GM21528 (cell line): ENCODE results near the gene ZNF683.

Source experiments
- ATAC-seq: cut with Tn5 transposase; IDR thresholded peaks from one replicate; pipeline ENCODE4 v1.9.1; 2021; ENCODE audit warnings: mild to moderate bottlenecking, moderate library complexity; ENCODE audit not compliant: unreplicated experiment, low FRiP score

Gene ZNF683

DNA sequence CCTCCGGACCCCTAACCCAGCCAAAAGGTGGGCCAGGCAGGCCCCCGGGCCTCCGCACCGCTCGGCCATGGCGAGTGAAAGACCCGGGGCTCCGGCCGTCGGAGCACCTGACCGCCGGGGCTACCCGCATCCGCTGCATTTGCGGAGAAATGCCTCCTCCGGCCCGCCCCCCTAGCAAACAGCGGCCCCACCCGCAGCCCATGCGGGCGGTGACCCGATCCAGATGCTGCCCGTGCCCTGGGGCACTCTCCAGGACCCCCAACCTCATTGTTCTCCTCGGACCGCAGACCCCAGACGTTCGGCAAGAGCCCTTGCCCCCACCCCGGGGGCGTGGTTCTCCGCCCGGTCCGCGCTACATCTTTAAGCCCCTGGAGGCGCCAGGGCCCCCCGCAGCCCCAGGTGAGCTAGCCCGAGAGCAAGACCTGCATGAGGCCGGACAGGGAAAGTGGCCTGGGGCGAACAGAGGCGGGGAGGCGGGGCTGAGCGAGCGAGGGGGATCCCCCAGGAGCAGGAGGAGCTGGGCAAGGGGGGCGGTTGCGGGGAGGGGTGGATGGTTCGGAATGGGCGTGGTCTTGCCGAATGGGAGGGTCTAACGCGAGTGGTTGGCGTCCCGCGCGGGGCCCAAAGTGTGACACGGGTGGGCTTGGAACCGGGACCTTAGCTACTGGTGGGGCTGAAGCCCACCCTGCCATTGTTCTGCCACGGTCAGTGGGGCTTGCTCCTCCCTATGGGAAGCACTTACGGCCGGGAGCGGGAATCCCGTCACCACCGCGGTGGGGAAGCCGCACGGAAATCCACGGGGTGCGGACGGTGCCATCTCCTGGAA is 12.4 kb downstream of the ZNF683 start:
- ATAC-seq, result no peak

DNA sequence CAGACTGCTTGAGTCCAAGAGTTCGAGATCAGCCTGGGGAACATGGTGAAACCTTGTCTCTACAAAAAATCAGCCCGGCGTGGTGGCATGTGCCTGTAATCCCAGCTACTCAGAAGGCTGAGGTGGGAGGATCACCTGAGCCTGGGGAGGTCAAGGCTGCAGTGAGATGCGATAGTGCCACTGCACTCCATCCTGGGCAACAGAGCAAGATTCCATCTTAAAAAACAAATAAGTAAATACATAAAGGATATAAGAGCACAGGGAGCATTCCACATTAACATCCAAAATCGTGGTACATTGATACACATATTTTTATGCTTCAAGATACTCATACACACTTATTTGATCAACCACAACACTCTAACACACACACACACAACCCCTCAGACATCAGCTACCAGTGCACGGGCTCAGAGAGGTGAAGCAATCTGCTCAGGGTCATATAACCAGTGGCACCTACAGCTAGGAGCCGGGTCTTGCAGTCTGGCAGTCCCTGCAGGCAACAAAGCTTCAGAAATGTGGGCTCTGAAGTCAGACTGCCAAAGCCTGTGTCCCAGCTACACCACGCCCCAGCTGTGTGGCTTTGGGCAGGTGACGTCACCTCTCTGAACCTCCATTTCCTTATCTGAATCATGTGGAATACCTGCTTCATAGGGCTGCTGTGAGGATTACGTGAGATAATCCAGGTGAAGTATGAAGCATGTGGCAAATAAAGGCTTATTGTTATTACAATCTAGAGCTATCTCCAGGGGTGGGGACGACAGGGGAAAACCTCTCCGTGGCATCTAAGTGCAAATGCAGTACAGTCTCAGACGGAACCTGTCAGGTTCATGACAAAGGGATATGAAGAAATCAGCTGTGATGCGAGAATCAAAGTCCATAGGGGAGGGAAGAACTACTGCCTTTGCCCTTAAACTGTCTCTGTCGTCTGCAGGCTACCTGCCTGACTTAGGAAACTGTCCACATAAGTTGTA is 13.9 kb downstream of the ZNF683 start:
- no peak for ATAC-seq

DNA sequence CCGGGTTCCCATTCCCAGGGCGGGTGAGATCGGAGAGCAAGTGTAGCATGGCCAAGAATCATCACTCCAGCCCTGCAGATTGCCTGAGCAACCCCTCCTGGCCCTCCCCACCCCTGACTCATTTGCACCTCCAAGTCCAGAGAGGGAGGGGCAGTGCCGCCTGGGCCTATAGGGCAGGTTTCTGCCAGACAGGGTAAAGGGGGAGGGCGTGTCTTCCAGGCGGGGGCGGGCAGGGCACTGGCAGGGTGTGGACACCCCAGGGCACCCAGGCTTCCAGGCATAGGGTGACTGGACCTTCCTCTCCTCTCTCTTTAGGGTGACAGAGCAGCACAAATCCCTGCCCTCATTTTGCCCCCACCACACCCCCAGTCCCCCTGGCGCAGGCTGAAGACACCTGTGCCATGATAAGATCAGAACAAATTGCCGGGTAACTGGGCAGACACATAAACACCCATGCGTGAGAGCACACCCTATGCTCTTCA is 15.4 kb downstream of the ZNF683 start:
- ATAC-seq, result no peak

DNA sequence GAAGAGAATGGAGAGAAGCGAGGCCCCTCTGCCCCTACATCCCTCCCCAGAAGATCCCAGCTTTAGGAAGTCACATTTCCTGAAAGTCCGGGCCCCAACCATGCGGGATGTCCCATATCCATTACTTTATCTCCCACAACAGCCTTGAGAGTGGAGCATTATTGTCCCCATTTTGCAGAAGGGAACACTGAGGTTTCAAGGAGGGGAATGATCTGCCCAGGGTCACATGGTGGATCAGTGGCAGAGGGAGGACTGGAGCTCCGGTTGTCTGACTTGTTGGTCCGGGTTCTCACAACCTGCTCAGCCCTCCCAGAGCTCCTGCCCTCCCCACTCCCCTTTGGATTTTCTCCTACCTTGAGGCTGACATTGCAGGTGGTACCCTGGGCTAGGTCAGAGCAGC is 16.4 kb downstream of the ZNF683 start:
- no peak for ATAC-seq

DNA sequence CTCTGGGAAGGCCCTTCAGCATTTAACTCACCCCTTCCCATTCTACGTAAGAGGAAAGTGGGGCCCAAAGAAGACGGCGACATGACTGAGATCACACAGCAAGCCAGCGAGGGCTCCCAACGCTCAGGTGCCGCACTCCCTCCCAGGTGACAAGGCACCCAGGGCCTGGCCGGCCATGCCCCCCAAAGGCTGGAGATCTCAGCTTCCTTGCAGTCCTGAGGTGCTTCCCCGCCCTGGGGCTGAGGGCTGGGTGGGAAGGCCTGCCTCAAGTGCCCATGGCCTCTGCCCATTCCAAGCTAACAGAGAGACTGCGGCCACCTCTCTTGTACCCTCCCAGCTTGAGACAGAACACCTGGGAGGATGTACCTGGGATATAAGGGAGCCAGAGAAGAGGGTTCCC is 17.6 kb downstream of the ZNF683 start:
- ATAC-seq, result no peak

DNA sequence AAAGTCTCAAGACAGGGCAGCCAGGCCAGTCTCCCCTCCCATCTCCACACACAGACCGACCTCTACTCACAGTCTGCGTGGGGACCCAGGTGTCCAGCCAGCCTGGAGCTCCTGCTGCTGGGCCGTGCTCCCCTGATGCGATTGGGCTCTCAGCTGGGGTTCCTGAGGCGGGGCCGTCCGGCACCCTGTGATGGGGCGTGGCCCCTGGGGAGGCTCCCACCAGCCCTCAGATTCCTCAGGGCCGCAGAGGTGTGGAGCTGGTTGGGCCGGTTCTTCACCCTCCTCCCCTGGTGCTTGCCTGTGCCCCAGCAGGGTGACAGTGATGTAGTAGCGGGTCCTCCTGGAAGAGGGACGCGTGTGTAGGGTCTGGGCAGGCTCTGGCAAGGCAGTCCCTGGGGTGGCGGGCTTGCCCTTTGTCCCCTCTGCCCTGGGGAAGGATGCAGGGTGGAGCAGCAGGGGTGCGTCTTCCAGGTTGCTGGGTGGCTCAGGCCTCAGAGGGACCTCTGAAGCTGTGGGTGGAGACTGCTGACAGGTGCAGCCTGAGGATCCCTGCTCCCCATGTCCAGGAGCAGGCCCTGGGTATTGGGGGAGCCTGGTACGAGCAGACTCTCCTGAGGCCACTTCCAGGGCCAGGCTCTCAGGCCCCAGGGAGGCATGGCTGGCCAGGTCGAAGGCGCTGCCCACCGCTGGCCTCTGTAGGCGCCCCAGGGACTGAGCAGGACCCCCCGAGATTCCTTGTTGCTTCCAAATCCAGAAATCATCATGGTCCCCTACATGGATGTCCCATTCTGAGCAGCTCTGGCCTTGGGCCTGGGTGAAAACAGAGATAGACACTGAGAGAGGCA is 18.4 kb downstream of the ZNF683 start, which contains the start of gene CRYBG2:
Gene CRYBG2 (minus strand): TSS at position 155 of the 845 bp plus-strand sequence. CDS start 7,473 bp downstream, outside the sequence.
- ATAC-seq, result no peak

DNA sequence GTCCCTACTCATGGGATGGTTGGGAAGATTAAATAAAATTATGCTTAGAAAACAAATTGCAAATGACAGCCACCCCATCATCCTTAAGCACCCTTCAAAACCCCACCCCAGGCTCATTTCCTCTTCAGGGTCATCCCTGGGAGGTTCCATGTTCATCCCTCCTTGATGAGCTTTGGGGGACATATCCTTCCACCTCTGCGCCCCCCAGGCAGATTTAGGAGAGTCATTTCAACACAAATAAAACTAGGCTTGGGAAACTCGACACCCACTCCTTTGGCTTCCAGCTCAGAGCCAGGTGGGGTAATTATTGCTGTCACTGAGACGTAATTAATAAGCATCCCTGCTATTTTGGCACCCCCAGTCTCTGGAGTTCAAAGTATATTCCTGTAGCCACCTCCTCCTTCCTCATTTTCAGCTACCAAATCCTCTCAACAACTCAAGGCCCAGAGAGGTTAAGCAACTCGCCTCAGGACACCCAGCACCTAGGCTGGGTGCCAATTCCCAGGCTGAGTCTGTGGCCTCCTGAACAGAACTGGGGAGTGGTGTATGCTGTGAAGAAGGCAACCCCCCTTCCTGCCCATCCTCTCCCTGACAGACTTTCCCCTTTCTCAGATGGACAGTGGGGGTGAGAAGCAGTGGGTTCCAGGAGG is 19.2 kb downstream of the ZNF683 start:
- no peak for ATAC-seq

DNA sequence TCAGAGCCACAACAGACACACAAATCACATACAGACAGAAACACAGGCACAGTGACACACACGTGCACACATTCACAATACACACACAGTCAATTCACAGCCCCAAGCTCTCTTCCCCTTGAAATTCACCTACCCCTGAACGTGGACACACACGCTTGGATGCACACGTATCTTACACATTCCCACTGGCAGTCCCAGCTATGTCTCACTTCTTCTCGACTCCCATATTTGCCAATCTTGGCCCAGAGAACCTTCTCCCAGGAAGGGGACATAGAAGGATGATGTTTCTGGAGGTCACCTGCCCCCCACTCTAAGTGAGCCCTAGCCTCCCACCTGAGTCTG is 20.2 kb downstream of the ZNF683 start:
- ATAC-seq, result no peak

DNA sequence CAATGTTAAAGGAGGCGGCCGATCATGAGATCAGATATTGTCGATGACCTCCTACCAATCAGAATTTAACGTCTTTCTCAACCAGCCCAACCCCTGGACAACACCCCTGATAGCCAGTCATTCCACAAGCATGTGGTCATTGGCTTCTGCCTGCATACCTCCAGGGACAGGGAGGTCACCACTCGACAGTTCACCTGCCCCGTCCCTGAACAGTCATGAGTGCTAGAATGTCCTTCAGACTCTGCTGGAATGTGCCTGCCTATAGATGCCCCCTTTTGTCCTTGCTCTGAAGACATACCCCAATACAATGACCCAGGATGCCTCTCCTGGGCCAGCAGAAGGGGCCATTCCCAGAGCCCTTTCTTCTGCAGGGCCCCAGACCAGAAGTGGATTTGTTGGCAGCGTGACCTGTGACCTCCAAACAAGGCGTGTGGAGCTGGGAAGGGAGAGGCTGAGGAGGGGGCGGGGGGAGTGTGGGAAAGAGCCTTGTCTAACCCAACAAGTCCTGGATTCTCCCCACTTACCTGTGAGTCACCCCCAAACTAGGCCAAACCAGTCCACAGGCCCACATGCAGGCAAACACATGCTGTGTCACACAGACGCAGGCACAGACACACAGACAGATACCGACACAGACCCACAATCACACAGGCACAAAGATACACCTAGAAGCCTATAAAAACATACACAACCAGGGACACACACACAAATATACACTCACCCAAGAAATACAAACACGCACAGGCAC is 20.8 kb downstream of the ZNF683 start:
- no peak for ATAC-seq

DNA sequence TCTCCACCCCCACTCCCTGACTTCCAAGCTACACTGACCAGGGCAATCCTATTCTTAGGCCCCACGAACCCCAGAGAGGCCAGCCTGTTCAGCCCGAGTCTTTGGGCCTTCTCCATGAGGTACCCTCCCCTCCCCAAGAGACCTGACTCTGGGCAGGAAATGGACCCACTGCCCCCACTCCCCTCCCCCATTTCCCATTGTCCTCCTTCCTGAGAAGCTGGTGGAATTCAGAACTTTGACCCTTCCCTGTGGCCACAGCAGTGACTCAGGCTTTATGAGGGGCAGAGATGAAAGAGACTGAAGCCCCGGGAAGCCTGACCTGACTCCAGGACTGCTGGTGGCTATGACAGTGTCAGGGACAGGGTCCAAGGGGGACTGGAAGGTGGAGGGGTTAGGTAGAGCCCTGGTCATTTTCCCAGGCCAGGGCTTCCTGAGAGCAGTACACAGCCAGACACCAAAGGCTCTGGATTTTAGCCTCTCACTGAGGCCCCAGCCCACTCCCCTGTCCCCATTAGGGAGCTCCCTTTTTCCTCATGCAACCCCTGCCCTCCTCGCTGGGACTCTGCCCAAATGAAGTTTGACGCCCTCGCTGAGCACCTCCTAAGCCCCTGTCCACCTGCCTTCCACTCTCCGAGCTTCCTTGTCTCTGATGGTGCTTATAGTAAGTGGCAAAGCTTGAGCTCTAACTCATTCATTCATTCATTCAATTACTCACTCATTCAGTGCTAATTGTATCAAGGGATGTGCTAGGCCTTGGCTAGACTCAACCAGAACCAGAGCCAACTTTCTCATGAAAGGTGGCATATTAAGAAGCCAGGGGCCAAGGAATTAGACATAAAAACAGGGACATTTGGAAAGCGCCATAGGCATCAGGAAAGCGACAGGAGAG is 21.6 kb downstream of the ZNF683 start:
- ATAC-seq, result no peak

DNA sequence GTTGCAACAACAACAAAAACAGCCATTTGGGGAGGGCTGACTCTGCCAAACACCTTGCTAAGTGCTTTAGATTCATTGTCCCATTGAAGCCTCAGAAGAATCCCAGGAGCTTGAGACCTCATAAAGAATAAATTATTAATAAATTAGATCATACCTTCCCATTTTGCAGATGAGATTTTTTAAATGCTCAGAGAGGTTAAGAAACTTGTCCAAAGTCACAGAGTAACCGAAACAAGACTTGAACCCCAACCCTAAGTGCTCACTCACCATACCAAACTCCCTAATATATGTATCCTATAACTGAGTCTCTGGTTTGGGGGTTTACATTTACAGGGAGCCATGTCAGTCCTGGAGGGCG is 22.2 kb downstream of the ZNF683 start:
- no peak for ATAC-seq

DNA sequence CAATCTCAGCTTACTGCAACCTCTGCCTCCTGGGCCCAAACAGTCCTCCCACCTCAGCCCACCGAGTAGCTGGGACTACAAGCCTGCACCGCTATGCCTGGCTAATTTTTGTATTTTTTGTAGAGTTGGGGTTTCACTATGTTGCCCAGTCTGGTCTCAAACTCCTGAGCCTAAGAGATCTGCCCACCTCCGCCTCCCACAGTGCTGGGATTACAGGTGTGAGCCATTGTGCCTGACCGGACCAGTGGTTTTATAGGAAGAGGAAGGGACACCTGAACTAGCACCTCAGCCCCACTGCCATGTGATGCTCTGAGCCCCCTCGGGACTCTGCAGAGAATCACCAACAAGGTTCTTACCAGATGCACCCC is 22.7 kb downstream of the ZNF683 start:
- no peak for ATAC-seq

DNA sequence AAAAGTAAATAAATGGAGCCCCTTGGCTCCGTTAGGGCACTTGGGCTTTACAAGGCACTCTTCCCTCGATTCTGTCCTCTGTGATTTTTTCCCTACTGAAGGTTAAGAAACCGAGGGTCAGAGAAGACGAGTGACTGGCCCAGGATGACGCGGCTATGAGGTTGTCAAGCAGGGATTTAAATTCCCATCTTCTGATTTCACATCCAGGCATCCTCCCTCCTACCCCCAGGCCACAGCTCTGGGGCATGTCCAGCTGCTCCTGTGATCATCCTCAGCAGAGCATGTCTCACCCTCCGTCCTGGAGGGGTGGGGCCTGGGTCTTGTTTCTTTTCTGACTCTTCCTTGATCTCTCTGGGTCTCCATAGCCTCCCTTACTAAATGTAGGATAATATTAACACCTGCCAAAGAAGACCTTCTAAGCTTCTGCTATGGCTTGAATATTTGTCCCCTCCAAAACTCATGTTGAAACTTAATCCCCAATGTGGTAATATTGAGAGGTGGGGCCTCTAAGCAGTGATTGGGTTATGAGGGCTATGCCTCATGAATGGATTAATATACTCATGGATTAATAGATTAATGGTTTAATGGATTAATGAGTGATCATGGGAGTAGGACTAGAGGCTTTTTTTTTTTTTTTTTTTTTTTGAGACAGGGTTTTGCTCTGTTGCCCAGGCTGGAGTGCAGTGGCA is 23.2 kb downstream of the ZNF683 start:
- no peak for ATAC-seq

DNA sequence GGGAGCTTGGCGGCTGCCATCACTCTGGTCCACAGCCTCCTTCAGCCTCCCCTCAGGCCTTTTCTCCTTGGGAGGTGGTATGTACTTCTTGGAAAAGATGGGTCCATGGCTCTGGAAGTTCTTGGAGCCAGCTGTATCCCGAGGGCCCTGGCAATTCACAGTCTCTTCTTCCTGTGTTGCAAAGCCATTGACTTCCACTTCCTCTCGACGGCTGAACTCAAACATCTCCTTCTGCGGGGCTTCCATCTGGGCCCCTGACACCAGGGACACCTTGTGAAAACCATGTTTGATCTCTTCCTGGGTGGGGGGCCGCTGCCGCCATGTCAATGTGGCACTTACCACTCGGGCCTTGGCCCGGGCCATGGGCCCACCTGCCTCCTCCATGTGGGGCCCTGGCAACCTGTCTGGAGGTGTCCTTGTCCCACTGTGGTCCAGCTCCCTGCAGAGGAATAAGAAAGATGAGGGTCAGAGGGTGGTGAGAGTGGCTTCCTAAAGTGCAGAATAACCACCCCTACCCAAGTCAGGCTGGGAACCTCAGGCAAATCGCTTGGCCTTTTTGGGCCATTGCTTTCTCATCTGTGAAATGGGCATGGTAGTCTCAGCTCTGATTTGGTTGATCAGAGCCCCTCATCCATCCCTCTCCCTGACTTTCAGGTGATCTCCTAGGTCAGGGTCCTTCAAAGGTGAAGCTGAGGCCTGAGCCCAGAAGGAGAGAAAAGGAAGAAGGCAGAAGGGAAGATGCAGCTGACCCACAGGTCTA is 26.1 kb downstream of the ZNF683 start:
- no peak for ATAC-seq

DNA sequence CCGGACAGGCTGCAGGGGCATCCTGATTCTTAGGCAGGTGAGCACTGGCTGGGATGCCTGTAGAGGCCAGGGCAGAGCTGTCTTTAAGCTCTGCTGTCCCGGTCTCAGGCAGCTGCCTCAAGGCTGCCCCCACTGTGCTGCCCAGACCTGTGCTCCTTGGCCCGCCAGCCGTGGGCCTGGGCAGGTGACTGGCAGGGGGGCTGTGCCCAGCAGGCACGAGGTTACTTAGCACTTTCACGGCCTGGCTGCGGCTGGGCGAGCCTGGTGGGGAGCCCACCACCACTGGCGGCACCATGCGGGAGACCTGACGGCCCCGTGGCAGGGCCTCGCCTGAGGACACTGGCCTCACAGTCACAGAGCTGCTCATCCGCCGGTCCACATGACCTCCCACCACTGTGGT is 26.8 kb downstream of the ZNF683 start:
- ATAC-seq, result no peak

DNA sequence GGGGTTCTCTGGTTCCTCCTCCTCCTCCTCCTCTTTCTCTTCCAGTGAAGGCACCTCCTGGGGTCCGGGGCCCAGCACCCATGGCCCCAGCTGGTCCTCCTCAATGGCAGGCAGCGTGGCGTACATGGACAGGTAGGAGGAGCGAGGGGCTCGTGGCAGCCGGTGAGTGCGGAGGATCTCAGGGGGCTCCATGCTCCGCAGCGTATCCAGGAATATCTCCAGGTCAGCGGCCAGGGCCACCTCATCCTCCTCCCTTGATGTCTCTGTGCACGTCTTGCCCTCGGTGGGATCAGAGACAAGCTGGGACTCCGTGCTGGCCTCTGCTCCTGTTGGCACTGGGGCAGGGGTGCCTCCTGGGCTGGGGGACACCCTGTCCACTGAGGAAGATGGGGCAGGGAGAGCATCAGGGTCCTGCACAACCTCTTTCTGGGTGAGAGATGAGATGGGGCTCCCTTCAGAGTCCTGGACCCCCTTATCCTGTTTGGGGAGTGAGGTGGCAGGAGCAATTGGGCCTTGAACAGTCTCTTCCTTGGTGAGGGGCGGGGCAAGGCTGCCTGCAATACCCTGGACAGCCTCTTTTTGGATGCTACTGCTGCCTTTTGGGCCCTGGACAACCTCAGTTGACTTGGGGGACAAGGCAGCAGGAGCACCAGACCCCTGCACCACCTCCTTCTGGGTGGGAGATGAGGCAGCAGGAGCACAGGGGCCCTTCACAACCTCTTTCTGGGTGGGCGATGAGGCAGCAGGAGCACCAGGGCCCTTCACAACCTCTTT is 28.2 kb downstream of the ZNF683 start:
- no peak for ATAC-seq
